H9 (cell line): ENCODE results near the gene YLPM1. TPM values are rescaled to one million over a fixed set of nuclear protein-coding genes. Genes with fewer than 3 reads are reported as not detected.

Source experiments
- DNase-seq: peaks from one replicate; pipeline ENCODE4 v3.0.0-alpha.2; 2017
- H2AFZ ChIP-seq: one replicate; pipeline ENCODE4 v1.6.1; 2013; ENCODE audit warnings: mild to moderate bottlenecking, low read length, control low read depth, moderate library complexity
- H2AK5ac ChIP-seq: 2 replicates; pipeline ENCODE4 v1.6.1; 2013; ENCODE audit warnings: low read length, control low read depth, mixed read lengths; ENCODE audit not compliant: insufficient read length
- H2BK120ac ChIP-seq: one replicate; pipeline ENCODE4 v1.6.1; 2013; ENCODE audit warnings: low read depth, mild to moderate bottlenecking, low read length, control low read depth, inconsistent platforms; ENCODE audit not compliant: poor library complexity, severe bottlenecking
- H2BK12ac ChIP-seq: 2 replicates; pipeline ENCODE4 v1.6.1; 2013; ENCODE audit warnings: low read length, control low read depth, mixed read lengths, low read depth; ENCODE audit not compliant: insufficient read length
- H2BK15ac ChIP-seq: 2 replicates; pipeline ENCODE4 v1.6.1; 2013; ENCODE audit warnings: low read depth, low read length, control low read depth
- H2BK20ac ChIP-seq: one replicate; pipeline ENCODE4 v1.6.1; 2013; ENCODE audit warnings: low read depth, mild to moderate bottlenecking, low read length, control low read depth, inconsistent platforms; ENCODE audit not compliant: poor library complexity, severe bottlenecking
- H2BK5ac ChIP-seq: 2 replicates; pipeline ENCODE4 v1.6.1; 2013; ENCODE audit warnings: low read length, control low read depth, mixed read lengths; ENCODE audit not compliant: insufficient read length
- H3K14ac ChIP-seq: 2 replicates; pipeline ENCODE4 v1.6.1; 2013; ENCODE audit warnings: low read length, control low read depth; ENCODE audit not compliant: insufficient read depth
- H3K18ac ChIP-seq: 2 replicates; pipeline ENCODE4 v1.6.1; 2013; ENCODE audit warnings: low read depth, mild to moderate bottlenecking, mixed read lengths, low read length, control low read depth; ENCODE audit not compliant: insufficient read length
- H3K23ac ChIP-seq: 2 replicates; pipeline ENCODE4 v1.6.1; 2013; ENCODE audit warnings: low read length, control low read depth, mixed read lengths, low read depth; ENCODE audit not compliant: insufficient read length
- H3K23me2 ChIP-seq: 2 replicates; pipeline ENCODE4 v1.6.1; 2013; ENCODE audit warnings: low read depth, mild to moderate bottlenecking, mixed read lengths, low read length, control low read depth; ENCODE audit not compliant: insufficient read length, poor library complexity, severe bottlenecking
- H3K27ac ChIP-seq: 2 replicates; pipeline ENCODE4 v1.5.1; 2013; ENCODE audit warnings: low read length, control low read depth, mixed read lengths, low read depth; ENCODE audit not compliant: insufficient read length
- H3K27me3 ChIP-seq: 2 replicates; pipeline ENCODE4 v1.6.1; 2013; ENCODE audit warnings: low read length, control low read depth, inconsistent platforms; ENCODE audit not compliant: insufficient read depth
- H3K4ac ChIP-seq: 2 replicates; pipeline ENCODE4 v1.6.1; 2013; ENCODE audit warnings: low read depth, mild to moderate bottlenecking, control low read depth, inconsistent platforms, low read length, moderate library complexity
- H3K4me1 ChIP-seq: 2 replicates; pipeline ENCODE4 v1.6.1; 2013; ENCODE audit warnings: low read length, control low read depth, inconsistent platforms; ENCODE audit not compliant: insufficient read depth
- H3K4me2 ChIP-seq: 2 replicates; pipeline ENCODE4 v1.6.1; 2013; ENCODE audit warnings: low read length, control low read depth, mixed read lengths; ENCODE audit not compliant: insufficient read length, insufficient read depth
- H3K56ac ChIP-seq: 2 replicates; pipeline ENCODE4 v1.6.1; 2013; ENCODE audit warnings: low read depth, mild to moderate bottlenecking, mixed read lengths, low read length, control low read depth; ENCODE audit not compliant: insufficient read length
- H3K79me1 ChIP-seq: 2 replicates; pipeline ENCODE4 v1.6.1; 2013; ENCODE audit warnings: low read depth, mild to moderate bottlenecking, moderate library complexity, low read length, control low read depth, inconsistent platforms; ENCODE audit not compliant: insufficient read depth, poor library complexity, severe bottlenecking
- H3K79me2 ChIP-seq: 2 replicates; pipeline ENCODE4 v1.6.1; 2013; ENCODE audit warnings: low read length, control low read depth, inconsistent platforms; ENCODE audit not compliant: insufficient read depth
- H3K9ac ChIP-seq: 2 replicates; pipeline ENCODE4 v1.6.1; 2013; ENCODE audit warnings: low read length, control low read depth, mixed read lengths; ENCODE audit not compliant: insufficient read length; ENCODE audit errors: extremely low read depth
- H3K9me3 ChIP-seq: one replicate; pipeline ENCODE4 v1.6.1; 2013; ENCODE audit warnings: low read depth, low read length, inconsistent platforms; ENCODE audit not compliant: control insufficient read depth
- H3T11ph ChIP-seq: one replicate; pipeline ENCODE4 v1.6.1; 2013; ENCODE audit warnings: mild to moderate bottlenecking, low read length, control low read depth, inconsistent platforms
- H4K20me1 ChIP-seq: one replicate; pipeline ENCODE4 v1.6.1; 2013; ENCODE audit not compliant: control insufficient read depth, insufficient read length, insufficient read depth
- H4K5ac ChIP-seq: 2 replicates; pipeline ENCODE4 v1.6.1; 2013; ENCODE audit warnings: low read depth, mild to moderate bottlenecking, mixed read lengths, low read length, control low read depth; ENCODE audit not compliant: insufficient read length
- H4K8ac ChIP-seq: replicated peaks from 2 replicates; pipeline ENCODE4 v1.6.1; 2013; ENCODE audit warnings: low read length, control low read depth, mixed read lengths, low read depth; ENCODE audit not compliant: insufficient read length
- H4K91ac ChIP-seq: 2 replicates; pipeline ENCODE4 v1.6.1; 2013; ENCODE audit warnings: low read depth, mild to moderate bottlenecking, moderate library complexity, mixed read lengths, low read length, control low read depth; ENCODE audit not compliant: insufficient read length
- H3K27ac Mint-ChIP-seq, 3 experiments: 2 replicates in 2 of 3; 3 replicates in 1 of 3; pipeline ENCODE4 v1.8.0; 2020 to 2021; ENCODE audit warnings: mixed read lengths in 3 of 3, mild to moderate bottlenecking in 1 of 3, moderate library complexity in 1 of 3
- H3K27me3 Mint-ChIP-seq: 2 replicates; pipeline ENCODE4 v1.8.0; 2021; ENCODE audit warnings: low read depth, mild to moderate bottlenecking, moderate library complexity, mixed read lengths
- H3K36me3 Mint-ChIP-seq, 3 experiments: 2 replicates in 2 of 3; 3 replicates in 1 of 3; pipeline ENCODE4 v1.8.0; 2020 to 2021; ENCODE audit warnings: low read depth in 3 of 3, mixed read lengths in 3 of 3; ENCODE audit not compliant: insufficient read depth in 1 of 3
- H3K4me1 Mint-ChIP-seq, 2 experiments: 2 replicates each; pipeline ENCODE4 v1.8.0; 2020; ENCODE audit warnings: mixed read lengths in 2 of 2
- H3K4me3 Mint-ChIP-seq, 2 experiments: 2 replicates in 1 of 2; 3 replicates in 1 of 2; pipeline ENCODE4 v1.8.0; 2020 to 2021; ENCODE audit warnings: mild to moderate bottlenecking in 2 of 2, mixed read lengths in 2 of 2, moderate library complexity in 1 of 2
- H3K9me3 Mint-ChIP-seq, 2 experiments: 2 replicates in 1 of 2; 3 replicates in 1 of 2; pipeline ENCODE4 v1.8.0; 2020; ENCODE audit warnings: mild to moderate bottlenecking in 2 of 2, mixed read lengths in 2 of 2, moderate library complexity in 1 of 2
- CTCF ChIP-seq: fragments of 200-600 bp; sonication (generic); conservative IDR thresholded peaks from 3 replicates; pipeline ENCODE4 v1.8.0; 2021; ENCODE audit warnings: antibody characterized with exemption, mild to moderate bottlenecking
- WGBS: extraction: QIAGEN DNeasy Blood & Tissue Kit; methylation state at CpG from one replicate; pipeline ENCODE4 v1.1.7; 2013; ENCODE audit warnings: missing lambda C conversion rate, low lambda C conversion rate, mixed read lengths; ENCODE audit not compliant: insufficient read length; ENCODE audit errors: extremely low coverage; 5-methylcytosine and 5-hydroxymethylcytosine counted together
- total RNA-seq: library from RNA; stranded (reverse); gene quantifications from 2 replicates; pipeline ENCODE4 v1.2.1, GENCODE V29; 2021

Gene YLPM1
- total RNA-seq, 1 experiment from 2014 or later, result 82.2 TPM

DNA sequence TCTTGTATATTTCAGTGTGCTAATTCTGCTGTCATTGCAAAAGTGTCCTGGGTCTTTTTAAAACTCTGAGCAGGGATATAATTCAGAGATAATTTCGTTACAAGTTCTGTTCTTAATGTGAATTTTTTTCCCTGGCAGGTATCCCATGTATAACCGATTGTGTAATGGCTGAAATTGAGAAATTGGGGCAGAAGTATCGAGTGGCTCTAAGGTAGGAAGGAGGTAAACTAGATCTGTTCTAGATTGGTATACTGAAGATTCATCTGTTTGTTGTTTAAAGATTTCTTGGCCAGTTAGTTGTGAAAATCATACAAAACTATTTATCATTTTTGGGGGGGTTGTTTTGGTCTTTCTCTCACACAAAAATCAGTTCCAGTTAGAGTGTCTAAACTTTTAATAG, 40.0 kb upstream of the YLPM1 start:
- H2AFZ ChIP-seq, result no peak overlapping the region
- no peak overlapping the region for H3K4me3 Mint-ChIP-seq
- no peak overlapping the region for H3K4me2 ChIP-seq
- no peaks in the 10 kb centered on the region for H3K23me2 ChIP-seq
- no peak overlapping the region for H3T11ph ChIP-seq
- no peak overlapping the region for H2AK5ac ChIP-seq
- no peak overlapping the region for H3K27ac Mint-ChIP-seq
- no peaks in the 10 kb centered on the region for H3K79me2 ChIP-seq
- H3K9me3 ChIP-seq, result no peaks in the 10 kb centered on the region
- no peaks in the 10 kb centered on the region for H3K4me1 Mint-ChIP-seq
- H3K23ac ChIP-seq, result no peak overlapping the region
- H3K27me3 Mint-ChIP-seq, result no peaks in the 10 kb centered on the region
- no peaks in the 10 kb centered on the region for H3K4me1 ChIP-seq
- H3K14ac ChIP-seq, result no peak overlapping the region
- H2BK12ac ChIP-seq, result no peak overlapping the region
- WGBS, result no CpG with 5 or more reads among the region's 3 CpGs
- no peaks in the 10 kb centered on the region for H4K20me1 ChIP-seq
- no peaks in the 10 kb centered on the region for H3K79me1 ChIP-seq
- no peak overlapping the region for H3K9ac ChIP-seq
- no peak overlapping the region for H2BK120ac ChIP-seq
- H3K27me3 ChIP-seq, result no peaks in the 10 kb centered on the region
- peaks cover 0 to 2% of the 10 kb centered on the region in 2 experiments; a peak in 3 of 5 replicates for H3K9me3 Mint-ChIP-seq
- H3K27ac ChIP-seq, result no peak overlapping the region
- no peak overlapping the region for H2BK15ac ChIP-seq
- DNase-seq, result no peak
- no peak overlapping the region for H4K5ac ChIP-seq
- no peak overlapping the region for H3K56ac ChIP-seq
- H4K91ac ChIP-seq, result no peak overlapping the region
- H2BK5ac ChIP-seq, result no peak overlapping the region
- no peak overlapping the region for H4K8ac ChIP-seq
- H3K18ac ChIP-seq, result no peak overlapping the region
- no peak overlapping the region for H2BK20ac ChIP-seq
- H3K4ac ChIP-seq, result no peak overlapping the region
- H3K36me3 Mint-ChIP-seq, result peaks cover 14 to 31% (median 26%) of the 10 kb centered on the region in 3 experiments
- TF ChIP-seq CTCF, result no peak
